Measurements from ENCODE around the gene AK4.
A peak's percentile ranks its signal among the peaks of the same experiment; 100 is the strongest.
"Not testable (repeated sequence)": the region's sequence is repeated elsewhere in the genome, so short reads cannot be mapped to it uniquely, and the experiment has no call there.

AK4 gene

GRCh38 chr1:65148178-65148547 is at the start of gene AK4:
TSS of gene AK4 (plus strand) at chr1:65148203. CDS start at chr1:65148408, 205 bp downstream.
- not testable (repeated sequence) for DNase-seq

- DNase-seq = no peak
Observed at GRCh38 chr1:65103807-65104206, 44.2 kb upstream of the AK4 start.

GRCh38 chr1:65104854-65105534 is 43.0 kb upstream of the AK4 start:
- no peak for DNase-seq

GRCh38 chr1:65105596-65105995 is 42.4 kb upstream of the AK4 start:
- no peak for DNase-seq

DNA sequence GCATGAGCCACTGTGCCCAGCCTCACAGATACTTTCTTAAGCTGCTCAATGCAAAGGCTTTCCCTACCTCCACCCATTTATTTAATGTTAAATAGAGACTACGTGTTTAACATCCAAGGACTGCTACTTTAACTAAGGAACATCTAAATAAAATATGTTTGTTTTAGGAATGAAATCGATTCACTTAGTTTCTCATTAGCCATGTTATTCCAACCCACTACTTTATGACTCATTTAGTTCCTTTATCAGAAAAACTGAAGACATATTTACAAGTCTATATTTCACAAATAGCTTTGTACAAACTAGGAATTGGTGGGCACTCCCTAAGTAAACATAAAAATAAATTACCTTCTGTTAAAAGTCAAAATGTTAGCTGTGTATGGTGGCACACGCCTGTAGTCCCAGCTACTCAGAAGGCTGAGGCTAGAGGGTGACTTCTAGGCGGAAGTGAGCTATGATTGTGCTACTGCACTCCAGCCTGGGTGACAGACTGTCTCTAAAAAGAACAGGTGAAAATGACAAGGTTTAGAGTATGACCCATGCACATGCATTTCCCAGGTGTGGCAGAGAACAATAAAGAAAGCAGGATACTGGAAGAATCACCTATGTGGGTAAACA is 39.9 kb upstream of the AK4 start:
- no peak for DNase-seq

GRCh38 chr1:65109487-65109886 is 38.5 kb upstream of the AK4 start:
- no peak for DNase-seq

DNA sequence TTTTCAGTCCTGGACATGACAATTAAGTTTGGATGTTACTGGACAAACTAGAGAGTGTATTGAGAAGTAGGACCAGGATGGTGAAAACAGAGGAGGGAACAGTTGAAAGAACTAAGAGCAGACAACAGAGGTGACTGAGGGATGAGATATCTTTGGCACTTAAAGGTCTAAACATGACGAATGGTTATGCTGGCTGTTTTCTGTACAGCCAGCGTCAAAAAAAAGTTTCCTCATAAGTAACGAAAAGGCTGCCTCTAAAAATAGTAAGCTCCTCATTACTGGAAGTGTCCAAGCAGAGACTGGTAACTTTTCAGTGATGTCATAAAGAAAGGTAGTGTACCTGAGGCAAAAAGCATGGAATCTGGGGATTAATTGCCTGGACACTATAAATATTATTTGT is 35.2 kb upstream of the AK4 start:
- no peak for DNase-seq

DNA sequence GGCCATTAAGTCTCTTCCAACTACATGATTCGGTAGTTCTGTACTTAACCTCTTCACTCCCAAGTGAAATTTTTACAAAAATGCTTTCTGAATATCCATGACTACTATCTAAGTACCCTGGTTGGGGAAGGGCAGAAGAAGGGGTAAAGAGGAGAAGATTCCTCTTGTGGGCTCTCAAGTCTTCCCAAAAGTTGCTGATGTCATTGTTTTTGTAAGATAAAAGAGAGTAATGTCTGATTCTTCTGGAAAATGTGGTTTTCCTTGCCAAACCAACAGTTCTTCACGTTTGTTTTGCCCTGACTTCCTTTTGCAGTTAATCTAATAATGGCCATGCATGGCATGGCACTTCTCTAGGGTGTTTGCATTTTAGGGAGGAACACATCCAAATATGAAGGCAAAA is 34.7 kb upstream of the AK4 start:
- DNase-seq = no peak

- no peak for DNase-seq
Observed at GRCh38 chr1:65114322-65114721, 33.7 kb upstream of the AK4 start.

GRCh38 chr1:65119951-65120350 is 28.1 kb upstream of the AK4 start:
- no peak for DNase-seq

- not testable (repeated sequence) for DNase-seq
Observed at GRCh38 chr1:65129104-65129503, 18.9 kb upstream of the AK4 start.

DNA sequence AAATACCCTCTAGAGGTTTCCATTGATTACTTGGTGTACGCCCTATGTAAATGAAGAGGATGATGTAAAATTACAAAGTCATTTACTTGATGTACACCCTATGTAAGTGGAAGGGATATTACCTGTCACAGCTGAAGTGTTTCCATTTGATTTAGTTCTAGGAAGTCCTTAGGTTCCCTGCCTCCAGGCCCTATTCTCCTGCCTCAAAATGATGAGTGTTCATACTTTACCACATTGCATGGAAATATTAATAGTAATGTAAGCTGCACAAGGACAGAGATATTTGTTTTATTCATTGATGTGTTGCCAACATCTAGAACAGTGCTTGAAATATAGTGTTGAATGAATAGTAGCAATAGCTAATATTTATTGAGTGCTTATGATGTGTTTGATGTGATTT is 9.5 kb upstream of the AK4 start:
- no peak for DNase-seq

- not testable (repeated sequence) for DNase-seq
Observed at GRCh38 chr1:65139793-65140192, 8.2 kb upstream of the AK4 start.

DNA sequence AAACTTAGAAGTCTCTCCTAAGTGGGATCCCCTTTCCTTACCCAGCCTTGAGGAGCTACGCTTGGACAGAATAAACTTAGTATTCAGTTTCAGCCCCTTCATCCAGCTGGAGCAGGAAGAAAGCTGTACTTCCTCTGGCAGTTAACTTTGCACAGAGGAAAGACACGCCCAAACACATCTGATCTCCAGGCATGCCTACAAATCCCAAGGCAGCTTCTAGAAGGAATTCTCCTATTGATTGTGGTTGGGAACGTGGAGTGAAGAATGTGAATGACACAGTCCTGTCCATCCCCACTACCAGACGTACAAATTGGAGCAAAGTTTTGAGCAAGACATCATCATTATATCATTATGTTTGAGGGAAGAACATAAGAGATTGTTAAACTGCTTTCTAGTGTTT is 6.6 kb upstream of the AK4 start:
- no peak for DNase-seq

GRCh38 chr1:65141918-65142317 is 6.1 kb upstream of the AK4 start:
- no peak for DNase-seq

- not testable (repeated sequence) for DNase-seq
Observed at GRCh38 chr1:65143112-65143658, 4.8 kb upstream of the AK4 start.

DNA sequence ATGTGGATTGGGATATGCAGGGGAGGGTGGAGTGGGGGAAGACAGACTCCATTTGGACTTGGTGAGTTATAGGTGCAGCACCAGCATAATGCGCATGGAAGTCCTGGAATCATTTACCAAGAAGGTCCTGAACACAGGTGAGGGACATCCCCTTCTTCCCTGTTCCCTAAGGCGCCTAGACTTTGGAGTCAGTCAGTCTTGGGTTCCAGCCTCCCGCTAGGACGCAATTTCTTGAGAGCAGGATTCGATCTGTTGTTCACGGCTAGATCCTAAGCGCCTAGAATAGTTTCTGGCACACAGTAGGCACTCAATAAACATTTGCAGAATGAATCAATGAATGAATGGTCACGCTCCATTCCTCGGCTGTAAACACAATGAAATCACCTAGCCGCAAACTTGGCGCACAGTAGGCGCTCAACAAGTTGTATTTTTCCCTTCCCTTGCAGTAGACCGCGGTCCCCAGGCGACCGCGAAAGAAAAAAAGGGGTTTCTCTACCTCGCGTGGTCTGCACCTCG is 1.0 kb upstream of the AK4 start:
- DNase-seq = no peak

- DNase-seq = peak in 1 of 2 donors; percentile 44
Observed at GRCh38 chr1:65147424-65148177, 402 bp upstream of the AK4 start.

GRCh38 chr1:65148548-65149350 is 746 bp downstream of the AK4 start:
- DNase-seq = peak in 1 of 2 donors; percentile 23

- DNase-seq = no peak
Observed at GRCh38 chr1:65149351-65150107, 1.5 kb downstream of the AK4 start.

DNA sequence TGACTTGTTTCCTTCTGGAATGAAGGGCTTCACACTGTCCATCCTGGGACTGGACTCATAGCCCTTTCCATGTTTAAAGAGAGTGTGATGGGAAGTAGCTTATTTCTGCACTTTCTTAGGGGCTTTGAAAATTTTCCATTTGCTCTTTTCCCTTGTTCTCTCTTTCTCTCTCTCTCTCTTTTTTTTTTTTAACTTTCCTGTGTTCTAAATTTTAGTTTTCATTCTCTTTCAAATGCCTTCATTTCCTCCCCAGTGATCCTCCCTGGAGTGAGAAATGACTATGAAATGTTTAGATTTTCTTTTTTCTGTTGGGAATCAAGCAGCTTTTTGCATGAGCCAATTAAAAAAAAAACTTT is 2.1 kb downstream of the AK4 start:
- DNase-seq = no peak
